A549 (cell line): ENCODE measurements around the gene PLEKHA7. TPM values are rescaled to one million over a fixed set of nuclear protein-coding genes. Genes with fewer than 3 reads are reported as not detected.

Experiments
- ATAC-seq, 2 experiments: fragments of 200-7000 bp in 1 of 2; fragments of >200 bp in 1 of 2; cut with Nextera tagmentation in 1 of 2; cut with Tn5 transposase in 1 of 2; 3 replicates each; pipeline versions ENCODE4 v1.8.0 to v1.9.1; 2018 to 2020; ENCODE audit warnings: mild to moderate bottlenecking in 1 of 2, moderate library complexity in 1 of 2
- CTCF ChIA-PET: fragments of 300-600 bp; sonication (Branson Sonifier 250); formaldehyde crosslinking; extraction: SDS; loops from one replicate; lab custom pipeline; 2021; ENCODE audit warnings: antibody characterized with exemption, inconsistent platforms; lab: Yijun Ruan, JAX
- POLR2A ChIA-PET: fragments of 350-600 bp; formaldehyde crosslinking; extraction: SDS; loops from one replicate; lab custom pipeline; 2021; ENCODE audit warnings: antibody characterized with exemption, inconsistent platforms; lab: Yijun Ruan, JAX
- DNase-seq, 2 experiments: peaks; one replicate each; pipeline versions ENCODE4 v3.0.0 to v3.0.0-alpha.2; 2011 to 2016; ENCODE audit warnings: low read depth in 1 of 2, low spot score in 1 of 2
- FAIRE-seq: peaks from 2 replicates; lab custom pipeline; 2011; peaks lifted over from hg19 to GRCh38; lab: Jason Lieb, UNC
- H3K27ac ChIP-seq, 2 experiments: fragments of >200 bp; sonication (Bioruptor Twin); formaldehyde crosslinking; 3 replicates each; pipeline ENCODE4 v1.5.1; 2016 to 2017
- H3K4me1 ChIP-seq: fragments of >200 bp; sonication (Bioruptor Twin); formaldehyde crosslinking; 3 replicates; pipeline ENCODE4 v1.6.1; 2016
- H3K4me2 ChIP-seq: fragments of >200 bp; sonication (Bioruptor Twin); formaldehyde crosslinking; 3 replicates; pipeline ENCODE4 v1.6.1; 2016
- H3K4me3 ChIP-seq: fragments of >200 bp; sonication (Bioruptor Twin); formaldehyde crosslinking; 3 replicates; pipeline ENCODE4 v1.5.1; 2016
- H3K9me3 ChIP-seq: fragments of >200 bp; sonication (Bioruptor Twin); formaldehyde crosslinking; 3 replicates; pipeline ENCODE4 v1.6.1; 2016
- EHMT2 ChIP-seq: fragments of 200-600 bp; sonication (generic); IDR thresholded peaks from 2 replicates; pipeline ENCODE4 v1.6.1; 2016; ENCODE audit warnings: antibody characterized with exemption, low read depth, mild to moderate bottlenecking, moderate library complexity
- ELK1 ChIP-seq: fragments of 150-350 bp; IDR thresholded peaks from 2 replicates; pipeline ENCODE4 v1.6.1; 2014; ENCODE audit warnings: low read depth, mild to moderate bottlenecking, low read length
- EP300 ChIP-seq, 2 experiments: fragments of >200 bp; sonication (Bioruptor Twin); formaldehyde crosslinking; IDR thresholded peaks; 2 replicates in 1 of 2; 3 replicates in 1 of 2; pipeline ENCODE4 v1.6.1; 2016 to 2017
- HDAC2 ChIP-seq: fragments of 200-600 bp; sonication (generic); IDR thresholded peaks from 2 replicates; pipeline ENCODE4 v1.6.1; 2016
- HOXB5 ChIP-seq: fragments of 250-450 bp; sonication (Bioruptor Pico); IDR thresholded peaks from 2 replicates; pipeline ENCODE4 v1.5.0; 2020; ENCODE audit warnings: mild to moderate bottlenecking, moderate library complexity
- MAFK ChIP-seq: fragments of 450-650 bp; IDR thresholded peaks from 2 replicates; pipeline ENCODE4 v1.6.1; 2014; ENCODE audit not compliant: partially characterized antibody
- NR3C1 ChIP-seq: fragments of >200 bp; sonication (Bioruptor Twin); formaldehyde crosslinking; IDR thresholded peaks from 3 replicates; pipeline ENCODE4 v1.6.1; 2017
- PBX3 ChIP-seq: IDR thresholded peaks from 2 replicates; pipeline ENCODE4 v1.6.1; 2012
- PHF8 ChIP-seq: fragments of 200-600 bp; sonication (generic); IDR thresholded peaks from 2 replicates; pipeline ENCODE4 v1.6.1; 2016; ENCODE audit warnings: low read depth, mild to moderate bottlenecking, antibody characterized with exemption, moderate library complexity, borderline replicate concordance
- RAD21 ChIP-seq, 2 experiments: fragments of >200 bp in 1 of 2; sonication (Bioruptor Twin) in 1 of 2; formaldehyde crosslinking in 1 of 2; IDR thresholded peaks in 1 of 2; conservative IDR thresholded peaks in 1 of 2; 2 replicates in 1 of 2; 3 replicates in 1 of 2; pipeline ENCODE4 v1.6.1; 2012 to 2018; ENCODE audit warnings: inconsistent platforms in 1 of 2
- RFX5 ChIP-seq: fragments of 450-650 bp; IDR thresholded peaks from 2 replicates; pipeline ENCODE4 v1.7.1; 2014; ENCODE audit warnings: antibody characterized with exemption, mild to moderate bottlenecking, moderate library complexity
- RNF2 ChIP-seq: fragments of 200-600 bp; sonication (generic); IDR thresholded peaks from 2 replicates; pipeline ENCODE4 v1.6.1; 2016; ENCODE audit warnings: low read depth, mild to moderate bottlenecking, antibody characterized with exemption, moderate library complexity, borderline replicate concordance
- TFCP2L1 ChIP-seq: fragments of 250-450 bp; sonication (Bioruptor Pico); IDR thresholded peaks from 2 replicates; pipeline ENCODE4 v1.5.0; 2021; ENCODE audit warnings: mild to moderate bottlenecking
- TP53 ChIP-seq: fragments of 250-450 bp; sonication (Bioruptor Pico); IDR thresholded peaks from 2 replicates; pipeline ENCODE4 v1.5.0; 2021; ENCODE audit warnings: mild to moderate bottlenecking, moderate library complexity
- ZFP36 ChIP-seq: fragments of 450-650 bp; IDR thresholded peaks from 2 replicates; pipeline ENCODE4 v1.6.1; 2014; ENCODE audit warnings: borderline replicate concordance; ENCODE audit not compliant: partially characterized antibody
- WGBS: methylation state at CpG from one replicate; pipeline ENCODE4 v1.1.6; 2017; ENCODE audit errors: missing lambda C conversion rate; 5-methylcytosine and 5-hydroxymethylcytosine counted together
- polyA plus RNA-seq, 4 experiments: library from polyadenylated mRNA; depleted of rRNA in 3 of 4; stranded (reverse); fragments of >200 nt; fragmentation: RNase III in 1 of 4; extraction: RNeasy Plus Mini Kit Qiagen cat#74134 plus additional on column Dnase treatment in 1 of 4; gene quantifications; 2 replicates in 3 of 4; 3 replicates in 1 of 4; pipeline ENCODE4 v1.2.3, GENCODE V29; 2011 to 2017
- TF ChIP-seq, protein P1 (sequence below): fragments of 250-450 bp; sonication (Bioruptor Pico); IDR thresholded peaks from 2 replicates; pipeline ENCODE4 v1.5.0; 2020; ENCODE audit warnings: low read depth, mild to moderate bottlenecking, moderate library complexity
- TF ChIP-seq, protein P2 (sequence below): fragments of 200-600 bp; sonication (generic); IDR thresholded peaks from 2 replicates; pipeline ENCODE4 v1.6.1; 2016; ENCODE audit warnings: antibody characterized with exemption, mild to moderate bottlenecking, moderate library complexity

The PLEKHA7 gene
- polyA plus RNA-seq, 2 of the 4 experiments (the other 2 are of a cell fraction): 8.7 to 13.8 TPM

DNA sequence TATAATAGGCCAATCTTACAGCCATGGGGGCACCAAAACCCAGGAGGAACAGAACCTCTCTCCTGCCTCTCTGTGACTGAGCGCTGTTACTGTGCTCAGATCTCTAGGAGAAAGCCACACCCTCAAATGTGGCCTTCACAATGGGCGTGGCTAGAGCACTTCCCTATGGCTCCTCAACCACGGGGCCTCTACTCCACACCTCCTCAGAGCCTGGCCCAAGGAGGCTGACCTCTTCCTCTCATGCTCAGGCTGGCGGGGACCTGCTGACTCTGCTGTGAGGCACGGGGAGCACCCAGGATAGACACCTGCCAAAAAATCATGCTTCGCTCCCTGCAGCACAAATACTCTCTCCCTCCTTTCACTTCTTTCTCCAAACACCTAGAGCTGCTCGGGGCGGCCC lies 234.8 kb downstream of the PLEKHA7 start:
- 83% methylated on average over 8 of the region's 8 CpGs for WGBS
- no peak for FAIRE-seq
- Histone ChIP-seq H3K4me2 (no peak overlapping the region), H3K9me3 (no peaks in the 10 kb centered on the region)
- POLR2A ChIA-PET: no interaction called here
- TF ChIP-seq RNF2 (no peak), EHMT2 (no peak), ELK1 (no peak), MAFK (no peak), TFCP2L1 (no peak), NR3C1 (no peak), RFX5 (no peak), RAD21 (conservative IDR thresholded peaks at IDR 0.05 in 1 of 2, IDR thresholded peaks at IDR 0.05 in 1 of 2) (no peak)
- TF ChIP-seq, all 56 proteins: peak for 0
- Histone ChIP-seq H3K4me1 (no peaks in the 10 kb centered on the region; the same call in 1 of the 3 replicates), H3K27ac (no peak overlapping the region), H3K4me3 (no peak overlapping the region)
- ATAC-seq (peak; percentile 30 to 61; a peak in 3 of 6 replicates), DNase-seq (peak in 1 of 2 experiments; percentile 12)
- CTCF ChIA-PET: interaction anchor here (1.0 to 2.7 kb wide), 2 partner anchors 9 to 284 kb away, joined by 4 to 10 read pairs; no protein-coding TSS in a partner anchor

- H3K4me1 ChIP-seq: no peaks in the 10 kb centered on the region; the same call in 1 of the 3 replicates
- FAIRE-seq (no peak), DNase-seq (no peak), ATAC-seq (no peak)
- POLR2A ChIA-PET: no interaction called here
- WGBS: 88% methylated on average over 8 of the region's 8 CpGs
- no peaks in the 10 kb centered on the region for H3K9me3 ChIP-seq
- H3K4me2 ChIP-seq: no peak overlapping the region
- H3K4me3 ChIP-seq: no peak overlapping the region
- CTCF ChIA-PET: interaction anchor here (0.7 to 2.7 kb wide), 3 partner anchors 10 to 41 kb away, joined by 3 to 10 read pairs (median 3); no protein-coding TSS in a partner anchor
- TF ChIP-seq MAFK (no peak), TP53 (no peak), HOXB5 (CRISPR knock-in tag) (no peak), ELK1 (no peak), HDAC2 (no peak)
- TF ChIP-seq, protein P1, sequence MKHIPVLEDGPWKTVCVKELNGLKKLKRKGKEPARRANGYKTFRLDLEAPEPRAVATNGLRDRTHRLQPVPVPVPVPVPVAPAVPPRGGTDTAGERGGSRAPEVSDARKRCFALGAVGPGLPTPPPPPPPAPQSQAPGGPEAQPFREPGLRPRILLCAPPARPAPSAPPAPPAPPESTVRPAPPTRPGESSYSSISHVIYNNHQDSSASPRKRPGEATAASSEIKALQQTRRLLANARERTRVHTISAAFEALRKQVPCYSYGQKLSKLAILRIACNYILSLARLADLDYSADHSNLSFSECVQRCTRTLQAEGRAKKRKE (CRISPR knock-in tag): no peak
- TF ChIP-seq, protein P2, sequence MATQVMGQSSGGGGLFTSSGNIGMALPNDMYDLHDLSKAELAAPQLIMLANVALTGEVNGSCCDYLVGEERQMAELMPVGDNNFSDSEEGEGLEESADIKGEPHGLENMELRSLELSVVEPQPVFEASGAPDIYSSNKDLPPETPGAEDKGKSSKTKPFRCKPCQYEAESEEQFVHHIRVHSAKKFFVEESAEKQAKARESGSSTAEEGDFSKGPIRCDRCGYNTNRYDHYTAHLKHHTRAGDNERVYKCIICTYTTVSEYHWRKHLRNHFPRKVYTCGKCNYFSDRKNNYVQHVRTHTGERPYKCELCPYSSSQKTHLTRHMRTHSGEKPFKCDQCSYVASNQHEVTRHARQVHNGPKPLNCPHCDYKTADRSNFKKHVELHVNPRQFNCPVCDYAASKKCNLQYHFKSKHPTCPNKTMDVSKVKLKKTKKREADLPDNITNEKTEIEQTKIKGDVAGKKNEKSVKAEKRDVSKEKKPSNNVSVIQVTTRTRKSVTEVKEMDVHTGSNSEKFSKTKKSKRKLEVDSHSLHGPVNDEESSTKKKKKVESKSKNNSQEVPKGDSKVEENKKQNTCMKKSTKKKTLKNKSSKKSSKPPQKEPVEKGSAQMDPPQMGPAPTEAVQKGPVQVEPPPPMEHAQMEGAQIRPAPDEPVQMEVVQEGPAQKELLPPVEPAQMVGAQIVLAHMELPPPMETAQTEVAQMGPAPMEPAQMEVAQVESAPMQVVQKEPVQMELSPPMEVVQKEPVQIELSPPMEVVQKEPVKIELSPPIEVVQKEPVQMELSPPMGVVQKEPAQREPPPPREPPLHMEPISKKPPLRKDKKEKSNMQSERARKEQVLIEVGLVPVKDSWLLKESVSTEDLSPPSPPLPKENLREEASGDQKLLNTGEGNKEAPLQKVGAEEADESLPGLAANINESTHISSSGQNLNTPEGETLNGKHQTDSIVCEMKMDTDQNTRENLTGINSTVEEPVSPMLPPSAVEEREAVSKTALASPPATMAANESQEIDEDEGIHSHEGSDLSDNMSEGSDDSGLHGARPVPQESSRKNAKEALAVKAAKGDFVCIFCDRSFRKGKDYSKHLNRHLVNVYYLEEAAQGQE: no peak
- H3K27ac ChIP-seq: no peak overlapping the region
These were observed 235.3 kb downstream of the PLEKHA7 start for GRCh38 chr11:16778876-16779275.

- DNase-seq (no peak), FAIRE-seq (no peak), ATAC-seq (no peak)
- H3K27ac ChIP-seq: no peak overlapping the region; a peak in 1 of 6 replicates
- H3K4me1 ChIP-seq: no peaks in the 10 kb centered on the region; the same call in 1 of the 3 replicates
- H3K4me2 ChIP-seq: no peak overlapping the region
- WGBS: 77% methylated on average over 5 of the region's 6 CpGs
- POLR2A ChIA-PET: no interaction called here
- no peaks in the 10 kb centered on the region for H3K9me3 ChIP-seq
- no peak overlapping the region for H3K4me3 ChIP-seq
- CTCF ChIA-PET: interaction anchor here (0.7 to 2.7 kb wide), 3 partner anchors 10 to 42 kb away, joined by 3 to 10 read pairs (median 3); no protein-coding TSS in a partner anchor
- TF ChIP-seq RAD21 (conservative IDR thresholded peaks at IDR 0.05 in 1 of 2, IDR thresholded peaks at IDR 0.05 in 1 of 2) (no peak), RNF2 (no peak), EP300 (IDR thresholded peaks at IDR 0.05) (no peak), PBX3 (no peak), PHF8 (no peak), ELK1 (no peak), ZFP36 (no peak)
- TF ChIP-seq, protein P2: no peak
These were observed 235.9 kb downstream of the PLEKHA7 start for GRCh38 chr11:16778286-16778685.
